Ectodermal cell (in vitro differentiated cells): ENCODE results near the gene RADIL.

Experiments used
- H3K27ac ChIP-seq: 2 replicates; pipeline ENCODE4 v1.7.0; 2013; ENCODE audit warnings: mild to moderate bottlenecking, low read depth, low read length; ENCODE audit not compliant: insufficient read depth, poor library complexity, severe bottlenecking
- H3K27me3 ChIP-seq: 2 replicates; pipeline ENCODE4 v1.7.0; 2013; ENCODE audit warnings: mild to moderate bottlenecking, low read length; ENCODE audit not compliant: insufficient read depth, control insufficient read depth, poor library complexity, severe bottlenecking
- H3K36me3 ChIP-seq: one replicate; pipeline ENCODE4 v1.7.0; 2013; ENCODE audit warnings: low read length; ENCODE audit not compliant: control insufficient read depth, insufficient read depth
- H3K4me1 ChIP-seq: one replicate; pipeline ENCODE4 v1.7.0; 2013; ENCODE audit warnings: low read length; ENCODE audit not compliant: control insufficient read depth, insufficient read depth
- H3K4me3 ChIP-seq: 2 replicates; pipeline ENCODE4 v1.7.0; 2013; ENCODE audit warnings: low read depth, low read length, control low read depth; ENCODE audit not compliant: insufficient read depth
- H3K9me3 ChIP-seq: 2 replicates; pipeline ENCODE4 v1.7.0; 2013; ENCODE audit warnings: mild to moderate bottlenecking, low read length, moderate library complexity; ENCODE audit not compliant: control insufficient read depth
- WGBS, 2 experiments: methylation state at CpG; one replicate each; pipeline ENCODE4 v1.1.7; 2013; ENCODE audit warnings: missing lambda C conversion rate in 2 of 2; 5-methylcytosine and 5-hydroxymethylcytosine counted together

Gene RADIL

GRCh38 chr7:4755045-4755444 lies 128.5 kb downstream of the RADIL start:
- Histone ChIP-seq H3K27ac (no peak overlapping the region), H3K36me3 (peaks cover 26% of the 10 kb centered on the region), H3K4me3 (no peak overlapping the region), H3K4me1 (no peaks in the 10 kb centered on the region), H3K9me3 (no peaks in the 10 kb centered on the region), H3K27me3 (no peaks in the 10 kb centered on the region)
- WGBS, 2 experiments: 96% methylated on average over 24 of the region's 24 CpGs

- 95 to 96% methylated on average over 36 of the region's 36 CpGs for WGBS, 2 experiments
- no peaks in the 10 kb centered on the region for H3K9me3 ChIP-seq
- no peaks in the 10 kb centered on the region for H3K4me1 ChIP-seq
- H3K36me3 ChIP-seq: peaks cover 24% of the 10 kb centered on the region
- H3K4me3 ChIP-seq: no peak overlapping the region
- H3K27me3 ChIP-seq: no peaks in the 10 kb centered on the region
- no peak overlapping the region for H3K27ac ChIP-seq
These were observed 129.0 kb downstream of the RADIL start for GRCh38 chr7:4754433-4755010.

GRCh38 chr7:4753598-4754432 lies 129.7 kb downstream of the RADIL start:
- peaks cover 24% of the 10 kb centered on the region for H3K36me3 ChIP-seq
- H3K9me3 ChIP-seq: no peaks in the 10 kb centered on the region
- H3K4me1 ChIP-seq: no peaks in the 10 kb centered on the region
- WGBS, 2 experiments: 58 to 59% methylated on average over 31 of the region's 31 CpGs
- H3K27me3 ChIP-seq: no peaks in the 10 kb centered on the region
- H3K27ac ChIP-seq: no peak overlapping the region
- H3K4me3 ChIP-seq: no peak overlapping the region

DNA sequence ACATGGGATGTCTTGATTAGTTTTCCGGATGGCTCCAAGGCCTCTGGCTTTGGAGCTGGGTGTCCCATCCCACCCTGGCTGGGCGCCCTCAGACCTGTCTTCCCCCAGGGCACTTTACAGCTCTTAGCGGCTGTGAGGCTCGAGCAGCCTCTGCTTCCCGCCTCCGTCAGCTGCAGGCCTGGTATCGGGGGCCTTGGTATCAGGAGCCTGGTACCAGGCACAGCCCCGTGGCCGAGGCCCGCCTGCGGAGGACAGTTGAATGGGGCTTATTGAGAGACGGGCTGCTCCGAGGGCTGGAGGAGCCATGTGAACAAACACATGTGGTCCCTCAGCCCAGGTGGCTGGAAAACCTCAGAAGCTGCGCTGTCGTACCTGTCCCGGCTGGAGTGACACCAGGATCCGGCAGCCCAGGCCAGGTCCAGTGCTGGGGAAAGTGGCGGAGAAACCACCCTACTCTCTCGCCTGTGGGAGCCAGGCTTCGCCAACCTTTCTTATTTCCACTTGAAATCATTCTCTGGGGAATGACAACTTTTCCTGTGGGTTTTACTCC lies 132.0 kb downstream of the RADIL start:
- Histone ChIP-seq H3K4me1 (peaks cover 5% of the 10 kb centered on the region), H3K36me3 (peaks cover 26% of the 10 kb centered on the region), H3K27me3 (no peaks in the 10 kb centered on the region), H3K27ac (no peak overlapping the region), H3K9me3 (no peaks in the 10 kb centered on the region), H3K4me3 (no peak overlapping the region)
- 95 to 96% methylated on average over 20 of the region's 20 CpGs for WGBS, 2 experiments

- 92 to 94% methylated on average over 15 of the region's 15 CpGs for WGBS, 2 experiments
- no peak overlapping the region for H3K27ac ChIP-seq
- H3K27me3 ChIP-seq: no peaks in the 10 kb centered on the region
- peaks cover 5% of the 10 kb centered on the region for H3K4me1 ChIP-seq
- no peaks in the 10 kb centered on the region for H3K9me3 ChIP-seq
- H3K36me3 ChIP-seq: peaks cover 15% of the 10 kb centered on the region
- H3K4me3 ChIP-seq: no peak overlapping the region
These were observed 133.7 kb downstream of the RADIL start for GRCh38 chr7:4749798-4750197.

GRCh38 chr7:4749363-4749762 lies 134.2 kb downstream of the RADIL start:
- Histone ChIP-seq H3K9me3 (no peaks in the 10 kb centered on the region), H3K36me3 (peaks cover 11% of the 10 kb centered on the region)

More at GRCh38 chr7:4749363-4749762, 134.2 kb downstream of the RADIL start:
- Histone ChIP-seq H3K4me3 (no peak overlapping the region), H3K27ac (no peak overlapping the region), H3K4me1 (peaks cover 7% of the 10 kb centered on the region), H3K27me3 (no peaks in the 10 kb centered on the region)
- WGBS, 2 experiments: 92 to 94% methylated on average over 14 of the region's 14 CpGs
